Thoracic aorta (tissue), 2 donors: ENCODE data around the gene PLEKHO2. TPM values are rescaled to one million over a fixed set of nuclear protein-coding genes. Genes with fewer than 3 reads are reported as not detected.

Experiments used
- ATAC-seq: fragments of 150-250 bp; one replicate; pipeline ENCODE4 v1.8.0; 2017; ENCODE audit warnings: low read depth; ENCODE audit not compliant: insufficient number of reproducible peaks, low FRiP score
- DNase-seq: peaks from one replicate; pipeline ENCODE4 v3.0.0-alpha.2; 2020; ENCODE audit warnings: low spot score
- H3K27ac ChIP-seq, 2 donors: fragments of 200-600 bp; sonication (generic); 1 replicate in 1 of 2; 2 replicates in 1 of 2; pipeline ENCODE4 v1.5.1; 2016; ENCODE audit warnings: mild to moderate bottlenecking in 2 of 2, moderate library complexity in 2 of 2
- H3K27me3 ChIP-seq: fragments of 200-600 bp; sonication (generic); replicated peaks from 2 replicates; pipeline ENCODE4 v1.6.0; 2016; ENCODE audit warnings: mild to moderate bottlenecking; ENCODE audit not compliant: insufficient read depth
- H3K36me3 ChIP-seq: fragments of 200-600 bp; sonication (generic); one replicate; pipeline ENCODE4 v1.5.1; 2016
- H3K4me1 ChIP-seq, 2 donors: fragments of 200-600 bp; sonication (generic); 1 replicate in 1 of 2; 2 replicates in 1 of 2; pipeline versions ENCODE4 v1.5.1 to v1.6.0; 2016; ENCODE audit warnings: low read depth in 2 of 2, mild to moderate bottlenecking in 1 of 2; ENCODE audit not compliant: control insufficient read depth in 1 of 2
- H3K4me3 ChIP-seq: fragments of 200-600 bp; sonication (generic); 2 replicates; pipeline ENCODE4 v1.5.1; 2016; ENCODE audit warnings: mild to moderate bottlenecking
- H3K9me3 ChIP-seq: fragments of 200-600 bp; sonication (generic); 2 replicates; pipeline ENCODE4 v1.5.1; 2016
- total RNA-seq, 2 donors: library from RNA; depleted of rRNA; stranded (reverse); fragments of >200 nt; gene quantifications; one replicate each; pipeline versions ENCODE4 v1.1.0 to v1.2.3, GENCODE V29; 2016
- TF ChIP-seq, protein P1 (sequence below): fragments of 200-600 bp; sonication (generic); IDR thresholded peaks from one replicate; pipeline ENCODE4 v1.5.1; 2019; ENCODE audit warnings: antibody characterized with exemption

PLEKHO2 gene
- total RNA-seq, 2 donors from 2014 or later: 50.0 to 53.8 TPM

DNA sequence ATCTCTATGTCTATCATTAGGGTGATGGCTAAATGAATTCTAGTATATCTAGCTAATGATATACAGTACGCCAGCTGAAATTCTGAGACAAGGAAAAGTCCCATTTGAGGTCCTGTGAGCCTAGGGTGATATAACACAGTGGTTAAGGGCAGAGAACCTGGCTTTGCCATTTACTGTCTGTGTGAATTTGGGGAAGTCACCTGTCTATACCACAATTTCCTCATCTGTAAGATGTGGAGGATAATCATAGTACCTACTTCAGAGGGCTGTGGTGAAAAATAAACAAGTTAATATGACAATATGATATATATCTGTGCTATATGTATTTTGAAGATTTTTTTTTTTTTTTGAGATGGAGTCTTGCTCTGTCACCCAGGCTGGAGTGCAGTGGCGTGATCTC is 60.2 kb downstream of the PLEKHO2 start:
- Histone ChIP-seq H3K27me3 (no peaks in the 10 kb centered on the region), H3K4me1 (peaks cover 3 to 26% of the 10 kb centered on the region in 2 donors), H3K36me3 (peaks cover 2% of the 10 kb centered on the region), H3K4me3 (no peak overlapping the region), H3K9me3 (peaks cover 9% of the 10 kb centered on the region), H3K27ac (no peak overlapping the region)
- DNase-seq (no peak), ATAC-seq (no peak)
- TF ChIP-seq, protein P1, sequence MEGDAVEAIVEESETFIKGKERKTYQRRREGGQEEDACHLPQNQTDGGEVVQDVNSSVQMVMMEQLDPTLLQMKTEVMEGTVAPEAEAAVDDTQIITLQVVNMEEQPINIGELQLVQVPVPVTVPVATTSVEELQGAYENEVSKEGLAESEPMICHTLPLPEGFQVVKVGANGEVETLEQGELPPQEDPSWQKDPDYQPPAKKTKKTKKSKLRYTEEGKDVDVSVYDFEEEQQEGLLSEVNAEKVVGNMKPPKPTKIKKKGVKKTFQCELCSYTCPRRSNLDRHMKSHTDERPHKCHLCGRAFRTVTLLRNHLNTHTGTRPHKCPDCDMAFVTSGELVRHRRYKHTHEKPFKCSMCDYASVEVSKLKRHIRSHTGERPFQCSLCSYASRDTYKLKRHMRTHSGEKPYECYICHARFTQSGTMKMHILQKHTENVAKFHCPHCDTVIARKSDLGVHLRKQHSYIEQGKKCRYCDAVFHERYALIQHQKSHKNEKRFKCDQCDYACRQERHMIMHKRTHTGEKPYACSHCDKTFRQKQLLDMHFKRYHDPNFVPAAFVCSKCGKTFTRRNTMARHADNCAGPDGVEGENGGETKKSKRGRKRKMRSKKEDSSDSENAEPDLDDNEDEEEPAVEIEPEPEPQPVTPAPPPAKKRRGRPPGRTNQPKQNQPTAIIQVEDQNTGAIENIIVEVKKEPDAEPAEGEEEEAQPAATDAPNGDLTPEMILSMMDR: no peak

DNA sequence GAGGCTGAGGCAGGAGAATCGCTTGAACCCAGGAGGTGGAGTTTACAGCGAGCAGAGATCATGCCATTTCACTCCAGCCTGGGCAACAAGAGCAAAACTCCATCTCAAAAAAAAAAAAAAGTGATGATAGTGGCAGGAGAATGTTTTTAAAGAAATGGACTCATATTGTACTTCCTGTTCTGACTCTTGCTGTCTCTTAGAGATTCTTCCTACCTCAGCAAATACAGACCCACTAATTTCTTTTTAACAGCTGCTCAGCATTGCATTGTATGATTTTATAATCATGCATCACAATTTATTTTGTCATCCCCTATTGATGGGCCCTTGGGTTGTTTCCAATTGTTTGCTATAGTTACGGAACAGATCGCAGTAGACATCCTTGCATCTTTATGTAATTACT is 61.1 kb downstream of the PLEKHO2 start:
- Histone ChIP-seq H3K36me3 (peaks cover 2% of the 10 kb centered on the region), H3K4me3 (no peak overlapping the region), H3K9me3 (peaks cover 9% of the 10 kb centered on the region), H3K27me3 (no peaks in the 10 kb centered on the region), H3K27ac (no peak overlapping the region), H3K4me1 (peaks cover 0 to 19% of the 10 kb centered on the region in 2 donors)
- TF ChIP-seq, protein P1: no peak
- DNase-seq (no peak), ATAC-seq (no peak)

- peaks cover 0 to 19% of the 10 kb centered on the region in 2 donors for H3K4me1 ChIP-seq
- no peak for ATAC-seq
- DNase-seq: no peak
- peaks cover 9% of the 10 kb centered on the region for H3K9me3 ChIP-seq
- peaks cover 2% of the 10 kb centered on the region for H3K36me3 ChIP-seq
- H3K27ac ChIP-seq: no peak overlapping the region
- H3K4me3 ChIP-seq: no peak overlapping the region
- TF ChIP-seq, protein P1: no peak
- H3K27me3 ChIP-seq: no peaks in the 10 kb centered on the region
Observed at GRCh38 chr15:64903326-64903950, 61.7 kb downstream of the PLEKHO2 start.

- TF ChIP-seq, protein P1: no peak
- Histone ChIP-seq H3K27me3 (no peaks in the 10 kb centered on the region), H3K9me3 (peaks cover 9% of the 10 kb centered on the region), H3K36me3 (peaks cover 2% of the 10 kb centered on the region), H3K27ac (no peak overlapping the region), H3K4me3 (no peak overlapping the region), H3K4me1 (peaks cover 0 to 14% of the 10 kb centered on the region in 2 donors)
- DNase-seq (no peak), ATAC-seq (no peak)
Observed at GRCh38 chr15:64904189-64904588, 62.5 kb downstream of the PLEKHO2 start.

DNA sequence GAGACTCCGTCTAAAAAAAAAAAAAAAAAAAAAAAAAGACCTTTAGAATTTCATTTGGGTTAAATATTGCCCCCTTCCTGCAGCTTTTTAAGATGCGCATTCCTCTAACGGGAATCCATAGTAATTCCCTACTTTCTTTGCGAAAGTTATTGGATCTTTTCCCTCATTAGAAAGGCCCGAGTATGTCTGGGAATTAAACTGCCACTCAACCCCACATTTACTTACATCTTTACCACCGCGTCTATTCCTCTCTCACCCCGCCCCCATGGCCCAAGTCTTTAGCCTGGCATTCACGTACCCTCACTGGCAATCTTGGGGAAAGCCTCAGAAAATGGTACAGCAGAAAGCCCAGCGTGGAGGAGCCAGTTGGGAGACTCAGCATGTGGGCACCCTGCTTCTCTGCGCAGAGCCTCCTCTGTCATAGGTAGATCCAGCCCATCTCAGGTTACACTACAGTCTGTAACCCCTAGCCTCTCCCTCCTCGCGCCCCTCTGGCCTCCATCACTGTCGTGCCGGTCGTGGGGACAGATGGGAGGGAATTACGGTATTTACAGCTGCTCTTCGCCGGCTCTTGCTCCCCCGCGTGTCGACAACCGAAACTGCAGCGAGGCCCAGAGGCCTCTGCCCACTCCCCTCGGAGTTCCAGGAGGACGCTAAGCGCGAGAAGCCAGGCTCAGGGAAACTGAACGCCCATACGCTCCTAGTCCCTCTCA is 63.6 kb downstream of the PLEKHO2 start:
- Histone ChIP-seq H3K27me3 (no peaks in the 10 kb centered on the region), H3K27ac (no peak overlapping the region), H3K36me3 (peaks cover 2% of the 10 kb centered on the region), H3K4me1 (peaks cover 0 to 14% of the 10 kb centered on the region in 2 donors), H3K4me3 (peak overlapping the region; percentile 58), H3K9me3 (peaks cover 9% of the 10 kb centered on the region)
- ATAC-seq (no peak), DNase-seq (no peak)
- TF ChIP-seq, protein P1: peak; percentile 78
